Tibial nerve (tissue), 4 donors: Measurements from ENCODE around the gene TLX1. TPM values are rescaled to one million over a fixed set of nuclear protein-coding genes. Genes with fewer than 3 reads are reported as not detected.

Source experiments
- DNase-seq, 2 donors: peaks; one replicate each; pipeline ENCODE4 v3.0.0-alpha.2; 2019; ENCODE audit warnings: low spot score in 2 of 2
- H3K27ac ChIP-seq, 4 donors: fragments of 200-600 bp; sonication (generic) in 3 of 4; one replicate each; pipeline ENCODE4 v1.5.1; 2017 to 2019; ENCODE audit warnings: mild to moderate bottlenecking in 1 of 4
- H3K27me3 ChIP-seq, 2 donors: fragments of 200-600 bp; sonication (generic) in 1 of 2; one replicate each; pipeline versions ENCODE4 v1.5.1 to v1.6.0; 2017 to 2019
- H3K36me3 ChIP-seq, 3 donors: fragments of 200-600 bp; sonication (generic); one replicate each; pipeline ENCODE4 v1.5.1; 2018 to 2019
- H3K4me1 ChIP-seq, 4 donors: fragments of 200-600 bp; sonication (generic) in 3 of 4; one replicate each; pipeline ENCODE4 v1.5.1; 2017 to 2019
- H3K4me3 ChIP-seq, 4 donors: fragments of 200-600 bp; sonication (generic) in 3 of 4; one replicate each; pipeline ENCODE4 v1.5.1; 2017 to 2019; ENCODE audit warnings: mild to moderate bottlenecking in 1 of 4, moderate library complexity in 1 of 4
- H3K9me3 ChIP-seq, 4 donors: fragments of 200-600 bp; sonication (generic) in 3 of 4; one replicate each; pipeline ENCODE4 v1.5.1; 2017 to 2019
- EP300 ChIP-seq, 2 donors: sonication (generic); formaldehyde crosslinking; IDR thresholded peaks; one replicate each; pipeline ENCODE4 v1.6.1; 2017; ENCODE audit warnings: antibody characterized with exemption in 2 of 2, mild to moderate bottlenecking in 1 of 2
- POLR2A ChIP-seq, 2 donors: fragments of 450-650 bp; IDR thresholded peaks; one replicate each; pipeline ENCODE4 v1.6.1; 2017; ENCODE audit warnings: antibody characterized with exemption in 2 of 2, mild to moderate bottlenecking in 2 of 2, moderate library complexity in 2 of 2
- WGBS, 2 donors: methylation state at CpG; one replicate each; pipeline ENCODE4 v1.1.5; 2018; 5-methylcytosine and 5-hydroxymethylcytosine counted together
- total RNA-seq, 4 donors: library from RNA; depleted of rRNA; stranded (reverse); fragments of >200 nt; gene quantifications; one replicate each; pipeline ENCODE4 v1.1.0, GENCODE V29; 2016
- TF ChIP-seq, protein P1 (sequence below), 5 experiments: fragments of 200-600 bp in 3 of 5; fragments of 450-650 bp in 2 of 5; sonication (generic) in 3 of 5; IDR thresholded peaks; one replicate each; pipeline ENCODE4 v1.5.1; 2016 to 2019; ENCODE audit warnings: antibody characterized with exemption in 5 of 5, mild to moderate bottlenecking in 3 of 5, moderate library complexity in 2 of 5

TLX1 gene
- total RNA-seq, 4 donors from 2014 or later, result not detected

- peaks cover 0 to 5% (median 0%) of the 10 kb centered on the region in 4 donors for H3K9me3 ChIP-seq
- no peak for DNase-seq
- H3K27me3 ChIP-seq, result peaks cover 6 to 100% of the 10 kb centered on the region in 2 donors
- H3K4me1 ChIP-seq, result peaks cover 0 to 39% (median 8%) of the 10 kb centered on the region in 4 donors
- H3K4me3 ChIP-seq, result no peak overlapping the region
- H3K27ac ChIP-seq, result no peak overlapping the region
- TF ChIP-seq EP300 (IDR thresholded peaks at IDR 0.05) (no peak), POLR2A (IDR thresholded peaks at IDR 0.05) (no peak)
- TF ChIP-seq, protein P1, sequence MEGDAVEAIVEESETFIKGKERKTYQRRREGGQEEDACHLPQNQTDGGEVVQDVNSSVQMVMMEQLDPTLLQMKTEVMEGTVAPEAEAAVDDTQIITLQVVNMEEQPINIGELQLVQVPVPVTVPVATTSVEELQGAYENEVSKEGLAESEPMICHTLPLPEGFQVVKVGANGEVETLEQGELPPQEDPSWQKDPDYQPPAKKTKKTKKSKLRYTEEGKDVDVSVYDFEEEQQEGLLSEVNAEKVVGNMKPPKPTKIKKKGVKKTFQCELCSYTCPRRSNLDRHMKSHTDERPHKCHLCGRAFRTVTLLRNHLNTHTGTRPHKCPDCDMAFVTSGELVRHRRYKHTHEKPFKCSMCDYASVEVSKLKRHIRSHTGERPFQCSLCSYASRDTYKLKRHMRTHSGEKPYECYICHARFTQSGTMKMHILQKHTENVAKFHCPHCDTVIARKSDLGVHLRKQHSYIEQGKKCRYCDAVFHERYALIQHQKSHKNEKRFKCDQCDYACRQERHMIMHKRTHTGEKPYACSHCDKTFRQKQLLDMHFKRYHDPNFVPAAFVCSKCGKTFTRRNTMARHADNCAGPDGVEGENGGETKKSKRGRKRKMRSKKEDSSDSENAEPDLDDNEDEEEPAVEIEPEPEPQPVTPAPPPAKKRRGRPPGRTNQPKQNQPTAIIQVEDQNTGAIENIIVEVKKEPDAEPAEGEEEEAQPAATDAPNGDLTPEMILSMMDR (IDR thresholded peaks at IDR 0.05), result no peak
- no peaks in the 10 kb centered on the region for H3K36me3 ChIP-seq
Measured at GRCh38 chr10:101144053-101144452, 13.0 kb downstream of the TLX1 start.

DNA sequence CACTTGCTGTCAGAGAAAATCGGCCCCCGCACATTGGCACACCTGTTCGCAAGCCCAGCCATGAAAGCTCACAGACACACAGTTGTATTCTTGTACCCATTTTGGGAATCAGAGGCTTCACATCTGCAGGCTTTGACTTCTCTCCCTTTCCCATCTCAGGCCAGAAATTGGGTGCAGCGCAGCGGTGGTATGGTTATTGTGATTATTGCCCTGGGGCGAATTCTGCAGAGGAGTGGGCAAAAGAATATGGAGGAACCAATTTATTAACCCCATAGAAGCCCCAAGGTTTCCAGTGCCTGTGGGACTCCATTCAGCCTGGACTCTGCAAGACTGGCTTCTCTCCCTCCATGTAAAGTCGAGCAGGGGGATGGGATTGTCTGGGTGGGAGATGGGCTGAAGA is 14.0 kb downstream of the TLX1 start:
- peaks cover 0 to 13% (median 0%) of the 10 kb centered on the region in 4 donors for H3K9me3 ChIP-seq
- H3K4me1 ChIP-seq, result peaks cover 0 to 28% (median 5%) of the 10 kb centered on the region in 4 donors
- 55 to 57% methylated on average over 6 to 7 of the region's 7 CpGs for WGBS, 2 donors
- H3K4me3 ChIP-seq, result no peak overlapping the region
- peaks cover under 1 to 100% of the 10 kb centered on the region in 2 donors for H3K27me3 ChIP-seq
- no peak overlapping the region for H3K27ac ChIP-seq
- TF ChIP-seq POLR2A (IDR thresholded peaks at IDR 0.05) (no peak), EP300 (IDR thresholded peaks at IDR 0.05) (no peak)
- TF ChIP-seq, protein P1 (IDR thresholded peaks at IDR 0.05), result no peak
- DNase-seq, result no peak
- no peaks in the 10 kb centered on the region for H3K36me3 ChIP-seq

GRCh38 chr10:101145750-101146391 is 14.8 kb downstream of the TLX1 start:
- no peak overlapping the region for H3K27ac ChIP-seq
- H3K9me3 ChIP-seq, result peaks cover 0 to 13% (median 0%) of the 10 kb centered on the region in 4 donors
- peaks cover 0 to 22% (median 3%) of the 10 kb centered on the region in 4 donors for H3K4me1 ChIP-seq
- no peaks in the 10 kb centered on the region for H3K36me3 ChIP-seq
- TF ChIP-seq POLR2A (IDR thresholded peaks at IDR 0.05) (no peak), EP300 (IDR thresholded peaks at IDR 0.05) (no peak)
- TF ChIP-seq, protein P1 (IDR thresholded peaks at IDR 0.05), result no peak
- peaks cover 0 to 99% of the 10 kb centered on the region in 2 donors for H3K27me3 ChIP-seq
- WGBS, 2 donors, result 5 to 7% methylated on average over 20 to 28 of the region's 40 CpGs
- no peak overlapping the region for H3K4me3 ChIP-seq
- DNase-seq, result no peak

DNA sequence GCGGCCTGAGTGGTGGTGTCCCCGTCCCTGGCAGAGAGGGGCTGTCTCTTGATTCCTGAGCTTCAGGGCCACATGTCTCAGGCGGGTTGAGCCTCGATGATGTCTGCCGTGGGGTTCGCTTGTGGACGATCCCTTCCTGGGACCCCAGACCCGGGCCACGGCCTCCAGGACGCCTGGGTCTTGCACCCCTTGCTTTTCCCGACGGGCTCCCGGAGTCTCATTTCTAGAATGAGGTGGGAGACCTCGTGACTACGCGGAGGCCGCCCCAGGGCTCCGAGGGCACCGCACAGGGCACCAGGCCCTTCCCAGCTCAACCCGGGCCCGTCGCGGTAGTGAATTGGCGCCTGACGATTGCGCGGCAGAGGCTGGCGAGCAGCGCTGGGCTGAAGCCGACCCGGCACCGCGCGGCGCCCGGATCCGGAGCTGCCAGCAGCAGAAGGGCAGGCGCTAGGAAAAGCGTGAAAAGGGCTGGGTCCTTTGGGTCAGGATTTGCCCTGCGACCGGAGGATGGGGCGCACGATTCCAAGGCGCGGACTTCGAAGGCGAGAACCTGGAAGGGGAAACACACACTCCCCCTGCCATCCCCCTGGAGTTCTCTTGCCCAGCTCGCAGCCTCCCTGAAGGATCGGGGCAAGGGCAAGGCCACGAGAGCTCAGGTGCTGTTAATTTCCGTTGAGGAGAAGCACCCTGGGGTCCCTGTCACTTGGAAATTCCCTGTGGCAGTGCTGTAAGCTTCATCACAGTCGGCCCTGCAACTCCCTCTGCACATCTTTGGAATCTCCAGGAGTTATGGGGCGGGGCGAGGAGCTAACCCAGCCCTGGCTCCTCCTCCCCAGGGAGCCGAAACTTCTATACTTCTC is 15.5 kb downstream of the TLX1 start:
- no peak for DNase-seq
- no peak for TF ChIP-seq POLR2A (IDR thresholded peaks at IDR 0.05)
- TF ChIP-seq EP300 (IDR thresholded peaks at IDR 0.05), result no peak
- TF ChIP-seq, protein P1 (IDR thresholded peaks at IDR 0.05), result no peak
- H3K9me3 ChIP-seq, result peaks cover 0 to 13% (median 0%) of the 10 kb centered on the region in 4 donors
- H3K27me3 ChIP-seq, result peaks cover 0 to 98% of the 10 kb centered on the region in 2 donors
- no peak overlapping the region for H3K27ac ChIP-seq
- H3K4me1 ChIP-seq, result peaks cover 0 to 22% (median 3%) of the 10 kb centered on the region in 4 donors
- no peak overlapping the region for H3K4me3 ChIP-seq
- 2 to 7% methylated on average over 33 to 37 of the region's 55 CpGs for WGBS, 2 donors
- H3K36me3 ChIP-seq, result no peaks in the 10 kb centered on the region

GRCh38 chr10:101151395-101151794 is 20.3 kb downstream of the TLX1 start:
- Histone ChIP-seq H3K27me3 (peaks cover 0 to 88% of the 10 kb centered on the region in 2 donors), H3K27ac (no peak overlapping the region), H3K9me3 (peaks cover 0 to 13% (median 0%) of the 10 kb centered on the region in 4 donors), H3K36me3 (no peaks in the 10 kb centered on the region), H3K4me3 (no peak overlapping the region), H3K4me1 (peaks cover 0 to 7% (median 3%) of the 10 kb centered on the region in 4 donors)
- TF ChIP-seq EP300 (IDR thresholded peaks at IDR 0.05) (no peak), POLR2A (IDR thresholded peaks at IDR 0.05) (no peak)
- TF ChIP-seq, protein P1 (IDR thresholded peaks at IDR 0.05), result no peak
- DNase-seq, result no peak
- 63 to 67% methylated on average over 4 of the region's 4 CpGs for WGBS, 2 donors
